ENCODE measurements around the gene TMEM165.

- TF ChIP-seq CTCF (IDR thresholded peaks at IDR 0.05), result no peak
- no peak for TF ChIP-seq POLR2A (IDR thresholded peaks at IDR 0.05)
Observed at GRCh38 chr4:55356991-55357461, 38.7 kb upstream of the TMEM165 start.
